Measurements from ENCODE around the gene HOMER2.
"Not testable (repeated sequence)": the region's sequence is repeated elsewhere in the genome, so short reads cannot be mapped to it uniquely, and the experiment has no call there.

Gene HOMER2

DNA sequence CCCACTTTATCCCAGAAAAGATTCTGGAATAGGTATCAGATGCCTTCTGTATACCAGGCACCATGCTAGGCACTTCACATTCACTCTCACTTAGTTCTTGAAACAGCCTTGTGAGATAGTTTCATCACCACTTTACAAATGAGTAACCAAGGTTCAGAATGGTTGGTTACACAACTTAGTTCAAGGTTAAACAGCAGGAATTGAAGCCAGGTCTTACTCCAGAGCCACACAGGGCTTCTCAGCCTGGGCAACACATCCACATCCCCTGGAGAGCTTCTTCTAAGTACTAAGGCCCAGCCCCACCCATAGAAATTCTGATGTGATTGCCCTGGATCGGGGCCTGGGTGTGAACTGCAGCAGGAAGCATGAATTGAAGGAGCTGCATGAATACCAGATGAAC, 124.4 kb downstream of the HOMER2 start:
- no peak overlapping the region for H3K4me2 ChIP-seq (ENCODE audit: low read length)

DNA sequence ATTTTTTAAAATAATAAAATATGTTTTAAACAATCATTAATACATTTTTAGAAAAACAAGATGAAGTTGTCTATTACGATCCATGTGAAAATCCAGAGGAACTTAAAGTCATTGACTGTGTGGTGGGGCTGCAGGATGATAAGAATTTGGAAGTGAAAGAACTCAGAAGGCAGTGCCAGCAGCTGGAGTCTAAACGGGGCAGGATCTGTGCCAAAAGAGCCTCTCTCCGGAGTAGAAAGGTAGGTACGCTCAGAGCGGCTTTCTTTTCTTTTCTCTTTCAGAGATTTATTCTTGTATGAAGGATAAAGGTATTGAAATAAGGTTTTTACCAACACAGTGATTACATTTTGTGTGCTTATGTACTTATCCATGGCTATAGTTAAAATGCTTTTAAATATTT, 129.5 kb downstream of the HOMER2 start:
- Histone ChIP-seq H3K27ac (ENCODE audit: low read depth, low read length) (no peak overlapping the region), H3F3A (ENCODE audit: control insufficient read depth, insufficient read depth) (no peaks in the 10 kb centered on the region), H4K20me1 (ENCODE audit: control insufficient read depth, insufficient read depth, low read depth, low read length) (no peaks in the 10 kb centered on the region), H3K27me3 (ENCODE audit: control insufficient read depth, low read length) (no peaks in the 10 kb centered on the region), H3K79me2 (ENCODE audit: control insufficient read depth, low read length) (no peaks in the 10 kb centered on the region), H3K36me3 (ENCODE audit: control insufficient read depth, low read length) (peaks cover 68% of the 10 kb centered on the region), H3K4me2 (ENCODE audit: low read length) (no peak overlapping the region), H3K4me3 (ENCODE audit: low read length) (no peak overlapping the region), H3K9me3 (ENCODE audit: control insufficient read depth, insufficient read depth, low read length) (no peaks in the 10 kb centered on the region), H3K4me1 (ENCODE audit: control insufficient read depth, low read length) (no peaks in the 10 kb centered on the region), H3K9me2 (replicated peaks; ENCODE audit: control insufficient read depth, low read length) (no peaks in the 10 kb centered on the region)
- TF ChIP-seq EZH2phosphoT487 (IDR thresholded peaks at IDR 0.05; ENCODE audit: borderline replicate concordance, low read length) = no peak

More for the DNA sequence above, 124.4 kb downstream of the HOMER2 start:
- no peak overlapping the region for H3K4me3 ChIP-seq (ENCODE audit: low read length)
- no peaks in the 10 kb centered on the region for H3K27me3 ChIP-seq (ENCODE audit: control insufficient read depth, low read length)
- TF ChIP-seq, protein P1, sequence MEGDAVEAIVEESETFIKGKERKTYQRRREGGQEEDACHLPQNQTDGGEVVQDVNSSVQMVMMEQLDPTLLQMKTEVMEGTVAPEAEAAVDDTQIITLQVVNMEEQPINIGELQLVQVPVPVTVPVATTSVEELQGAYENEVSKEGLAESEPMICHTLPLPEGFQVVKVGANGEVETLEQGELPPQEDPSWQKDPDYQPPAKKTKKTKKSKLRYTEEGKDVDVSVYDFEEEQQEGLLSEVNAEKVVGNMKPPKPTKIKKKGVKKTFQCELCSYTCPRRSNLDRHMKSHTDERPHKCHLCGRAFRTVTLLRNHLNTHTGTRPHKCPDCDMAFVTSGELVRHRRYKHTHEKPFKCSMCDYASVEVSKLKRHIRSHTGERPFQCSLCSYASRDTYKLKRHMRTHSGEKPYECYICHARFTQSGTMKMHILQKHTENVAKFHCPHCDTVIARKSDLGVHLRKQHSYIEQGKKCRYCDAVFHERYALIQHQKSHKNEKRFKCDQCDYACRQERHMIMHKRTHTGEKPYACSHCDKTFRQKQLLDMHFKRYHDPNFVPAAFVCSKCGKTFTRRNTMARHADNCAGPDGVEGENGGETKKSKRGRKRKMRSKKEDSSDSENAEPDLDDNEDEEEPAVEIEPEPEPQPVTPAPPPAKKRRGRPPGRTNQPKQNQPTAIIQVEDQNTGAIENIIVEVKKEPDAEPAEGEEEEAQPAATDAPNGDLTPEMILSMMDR (IDR thresholded peaks at IDR 0.05; ENCODE audit: low read depth, low read length, poor library complexity, severe bottlenecking) = no peak
- TF ChIP-seq EZH2phosphoT487 (IDR thresholded peaks at IDR 0.05; ENCODE audit: borderline replicate concordance, low read length) = no peak
- no peaks in the 10 kb centered on the region for H4K20me1 ChIP-seq (ENCODE audit: control insufficient read depth, insufficient read depth, low read depth, low read length)
- H3K9me2 ChIP-seq (replicated peaks; ENCODE audit: control insufficient read depth, low read length) = no peaks in the 10 kb centered on the region
- H3K4me1 ChIP-seq (ENCODE audit: control insufficient read depth, low read length) = no peaks in the 10 kb centered on the region
- no peak overlapping the region for H3K27ac ChIP-seq (ENCODE audit: low read depth, low read length)
- peaks cover 88% of the 10 kb centered on the region for H3K36me3 ChIP-seq (ENCODE audit: control insufficient read depth, low read length)
- no peaks in the 10 kb centered on the region for H3K9me3 ChIP-seq (ENCODE audit: control insufficient read depth, insufficient read depth, low read length)
- no peaks in the 10 kb centered on the region for H3F3A ChIP-seq (ENCODE audit: control insufficient read depth, insufficient read depth)
- H3K79me2 ChIP-seq (ENCODE audit: control insufficient read depth, low read length) = no peaks in the 10 kb centered on the region

DNA sequence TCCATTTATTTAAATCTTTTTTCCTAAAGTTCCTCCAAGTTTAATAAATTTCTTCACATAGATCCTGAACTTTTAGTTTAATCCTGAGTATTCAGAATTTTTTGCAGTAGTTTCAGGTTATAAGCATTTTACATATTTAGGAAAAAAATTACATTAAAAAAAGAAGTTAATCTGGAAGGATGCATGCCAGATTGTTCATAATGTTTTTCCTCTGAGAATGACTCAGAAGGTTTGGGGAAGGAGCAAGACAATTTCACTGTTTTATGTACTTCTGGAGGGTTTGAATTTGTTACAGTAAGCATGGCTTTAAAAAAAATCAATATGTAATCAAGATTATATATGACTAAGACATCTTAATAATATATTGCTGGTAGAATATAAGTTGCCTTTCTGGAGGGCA, 130.7 kb downstream of the HOMER2 start:
- H3K9me3 ChIP-seq (ENCODE audit: control insufficient read depth, insufficient read depth, low read length); H3K27me3 ChIP-seq (ENCODE audit: control insufficient read depth, low read length); H3K9me2 ChIP-seq (replicated peaks; ENCODE audit: control insufficient read depth, low read length); H3F3A ChIP-seq (ENCODE audit: control insufficient read depth, insufficient read depth); H3K4me2 ChIP-seq (ENCODE audit: low read length); H3K79me2 ChIP-seq (ENCODE audit: control insufficient read depth, low read length); H4K20me1 ChIP-seq (ENCODE audit: control insufficient read depth, insufficient read depth, low read depth, low read length); H3K4me3 ChIP-seq (ENCODE audit: low read length); H3K27ac ChIP-seq (ENCODE audit: low read depth, low read length); H3K4me1 ChIP-seq (ENCODE audit: control insufficient read depth, low read length): not testable (repeated sequence)
- H3K36me3 ChIP-seq (ENCODE audit: control insufficient read depth, low read length) = peaks cover 66% of the 10 kb centered on the region

DNA sequence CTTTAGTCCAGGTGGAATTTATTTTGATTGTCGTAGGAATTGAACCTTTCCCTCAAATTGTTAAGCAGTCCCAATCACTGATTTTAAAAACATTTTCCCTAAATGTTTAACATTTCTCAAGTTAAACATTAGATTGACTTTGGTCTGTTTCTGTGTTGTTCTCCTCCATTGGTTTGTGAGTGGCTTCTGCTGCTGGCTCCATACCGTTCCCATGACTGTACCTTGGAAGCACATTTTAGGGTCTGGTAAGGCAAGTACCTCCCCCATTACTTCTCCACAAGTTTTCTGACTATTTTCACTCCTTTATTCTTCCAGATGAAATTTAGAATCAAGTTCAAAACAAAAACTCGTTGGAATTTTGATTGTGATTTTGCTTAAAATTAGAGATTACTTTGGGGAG, 131.1 kb downstream of the HOMER2 start:
- not testable (repeated sequence) for H3K4me3 ChIP-seq (ENCODE audit: low read length); H3K27ac ChIP-seq (ENCODE audit: low read depth, low read length); H4K20me1 ChIP-seq (ENCODE audit: control insufficient read depth, insufficient read depth, low read depth, low read length); H3K9me2 ChIP-seq (replicated peaks; ENCODE audit: control insufficient read depth, low read length); H3F3A ChIP-seq (ENCODE audit: control insufficient read depth, insufficient read depth); H3K27me3 ChIP-seq (ENCODE audit: control insufficient read depth, low read length); H3K4me2 ChIP-seq (ENCODE audit: low read length); H3K79me2 ChIP-seq (ENCODE audit: control insufficient read depth, low read length); H3K4me1 ChIP-seq (ENCODE audit: control insufficient read depth, low read length); H3K9me3 ChIP-seq (ENCODE audit: control insufficient read depth, insufficient read depth, low read length)
- H3K36me3 ChIP-seq (ENCODE audit: control insufficient read depth, low read length) = peaks cover 66% of the 10 kb centered on the region

DNA sequence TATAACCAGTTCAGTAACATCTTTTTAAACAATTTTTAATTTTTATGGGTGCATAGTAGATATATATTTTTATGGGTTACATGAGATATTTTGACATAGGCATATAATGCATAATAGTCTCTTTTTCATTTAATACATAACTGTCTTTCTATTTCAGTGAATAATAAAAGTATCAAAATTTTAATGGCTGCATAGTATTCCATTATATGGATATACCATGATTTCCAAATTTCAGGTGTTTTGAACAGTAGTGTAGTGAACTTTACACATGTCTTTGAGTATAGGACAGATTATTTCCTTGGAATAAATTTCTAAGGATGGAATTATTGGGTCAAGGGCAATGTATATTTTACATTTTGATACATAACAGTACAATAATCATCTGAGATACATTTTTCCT, 132.4 kb downstream of the HOMER2 start:
- Histone ChIP-seq H3K9me3 (ENCODE audit: control insufficient read depth, insufficient read depth, low read length) (no peaks in the 10 kb centered on the region), H3K4me2 (ENCODE audit: low read length) (no peak overlapping the region), H3K4me1 (ENCODE audit: control insufficient read depth, low read length) (no peaks in the 10 kb centered on the region), H3K9me2 (replicated peaks; ENCODE audit: control insufficient read depth, low read length) (no peaks in the 10 kb centered on the region), H3F3A (ENCODE audit: control insufficient read depth, insufficient read depth) (no peaks in the 10 kb centered on the region), H3K27me3 (ENCODE audit: control insufficient read depth, low read length) (no peaks in the 10 kb centered on the region), H3K4me3 (ENCODE audit: low read length) (no peak overlapping the region), H3K36me3 (ENCODE audit: control insufficient read depth, low read length) (peaks cover 68% of the 10 kb centered on the region), H3K79me2 (ENCODE audit: control insufficient read depth, low read length) (peaks cover 17% of the 10 kb centered on the region), H3K27ac (ENCODE audit: low read depth, low read length) (no peak overlapping the region), H4K20me1 (ENCODE audit: control insufficient read depth, insufficient read depth, low read depth, low read length) (no peaks in the 10 kb centered on the region)
- TF ChIP-seq, protein P1 (IDR thresholded peaks at IDR 0.05; ENCODE audit: low read depth, low read length, poor library complexity, severe bottlenecking) = no peak
- TF ChIP-seq EZH2phosphoT487 (IDR thresholded peaks at IDR 0.05; ENCODE audit: borderline replicate concordance, low read length) = no peak
